ENCODE results near the gene PGM5.

PGM5 gene

GRCh38 chr9:68498816-68499215, 142.4 kb downstream of the PGM5 start:
- DNase-seq: no peak

DNA sequence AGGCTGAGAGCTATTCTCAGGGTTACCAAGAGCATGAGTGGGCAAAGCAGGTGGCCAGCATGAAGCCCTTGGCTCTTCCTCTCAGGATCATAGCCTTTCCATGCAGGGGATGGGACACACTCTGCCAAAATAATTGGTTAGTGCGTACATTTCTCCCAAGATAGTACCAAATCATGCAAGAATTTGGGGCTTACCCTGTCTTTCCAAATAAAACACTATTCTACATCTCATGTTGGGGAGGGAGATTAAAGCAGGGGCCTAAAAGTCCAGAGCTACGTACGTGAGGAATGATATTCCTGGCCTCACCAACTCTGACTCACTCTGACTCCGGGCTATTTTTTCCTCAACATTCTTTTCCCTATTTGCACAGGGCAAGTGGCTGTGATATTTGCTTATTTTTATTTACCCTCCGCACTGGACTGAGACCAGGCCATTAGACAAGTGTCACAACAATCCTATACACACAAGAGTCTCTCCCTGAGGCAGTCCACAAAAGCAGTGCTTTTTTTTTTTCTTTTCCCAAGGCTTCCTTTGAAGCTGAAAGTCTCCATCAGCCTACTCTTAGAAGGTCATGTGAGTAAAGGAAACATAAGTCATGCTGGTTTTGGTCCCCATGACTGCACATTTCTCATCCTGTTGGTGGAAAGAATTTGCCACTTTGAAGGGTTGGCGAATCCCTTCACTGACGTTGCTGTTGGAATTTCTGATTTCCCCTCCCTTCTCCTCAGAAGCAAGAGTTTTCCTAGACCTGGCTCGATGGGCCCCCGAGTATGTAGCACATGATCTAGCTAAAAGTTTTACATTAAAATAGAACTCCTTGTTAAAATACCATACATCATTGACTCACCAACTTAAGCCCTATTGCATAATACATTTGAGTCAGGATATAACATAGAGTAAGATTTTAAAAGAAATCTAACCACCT, 144.3 kb downstream of the PGM5 start:
- no peak for DNase-seq

GRCh38 chr9:68502279-68502678, 145.9 kb downstream of the PGM5 start:
- no peak for DNase-seq

DNA sequence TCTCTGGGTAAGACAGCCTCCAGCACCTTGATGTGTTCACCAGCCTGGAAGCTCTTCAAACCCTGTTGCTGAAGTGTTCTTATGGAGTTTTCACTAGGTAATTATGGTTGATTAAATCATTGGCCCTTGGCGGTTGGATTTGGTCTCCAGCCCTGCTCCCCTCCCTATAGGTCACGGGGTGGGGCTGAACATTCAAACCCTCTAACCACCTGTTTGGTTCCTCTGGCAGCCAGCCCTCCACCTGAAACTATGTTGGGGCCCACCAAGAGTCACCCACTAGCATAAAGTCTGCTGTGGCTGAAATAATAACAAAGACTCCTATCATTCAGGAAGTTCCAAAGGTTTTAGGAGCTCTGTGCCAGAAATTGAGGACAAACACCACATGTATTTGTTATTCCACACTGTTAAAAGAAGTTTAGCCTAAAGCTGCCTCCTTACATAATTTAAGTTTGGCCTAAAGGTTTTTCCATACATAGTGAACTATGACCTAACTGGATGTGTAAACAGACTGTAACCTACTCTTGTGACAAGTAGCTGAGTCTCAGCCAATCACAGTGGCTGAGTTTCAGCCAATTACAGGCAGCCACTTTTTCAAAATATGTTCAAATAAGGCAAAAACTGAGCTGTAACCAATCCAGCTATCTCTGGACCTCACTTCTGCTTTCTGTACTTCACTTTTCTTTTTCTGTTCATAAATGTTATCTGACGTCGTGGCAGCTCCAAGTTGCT, 149.4 kb downstream of the PGM5 start:
- no peak for DNase-seq

- DNase-seq: no peak
Measured at GRCh38 chr9:68506551-68506950, 150.1 kb downstream of the PGM5 start.

GRCh38 chr9:68507130-68507805, 150.9 kb downstream of the PGM5 start:
- DNase-seq: no peak

GRCh38 chr9:68507806-68508145, 151.4 kb downstream of the PGM5 start:
- no peak for DNase-seq

GRCh38 chr9:68508547-68508946, 152.1 kb downstream of the PGM5 start:
- DNase-seq: no peak

GRCh38 chr9:68509689-68510088, 153.3 kb downstream of the PGM5 start:
- no peak for DNase-seq

DNA sequence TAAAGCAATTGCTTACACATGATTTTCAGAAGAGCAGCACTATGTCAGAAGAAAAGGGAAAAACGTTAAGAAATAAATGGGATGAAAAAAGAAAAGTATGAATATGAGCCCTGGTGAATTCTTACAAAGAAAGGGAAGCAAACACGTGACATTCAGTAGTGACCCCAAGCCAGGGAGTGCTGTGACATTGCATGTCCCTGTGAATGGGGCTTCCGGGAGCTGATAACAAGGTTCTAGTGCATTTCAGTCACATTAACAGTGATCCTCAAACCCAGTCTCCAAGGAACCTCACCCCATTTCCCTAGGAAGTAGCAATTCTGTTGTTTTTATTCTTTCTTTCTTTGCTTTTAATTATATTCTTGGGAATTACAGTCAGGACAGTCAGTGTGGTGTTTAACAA, 157.0 kb downstream of the PGM5 start:
- DNase-seq: no peak

- DNase-seq: no peak
Measured at GRCh38 chr9:68513981-68514380, 157.6 kb downstream of the PGM5 start.

- no peak for DNase-seq
Measured at GRCh38 chr9:68515326-68516017, 159.1 kb downstream of the PGM5 start.

- DNase-seq: no peak
Measured at GRCh38 chr9:68522131-68522530, 165.7 kb downstream of the PGM5 start.

DNA sequence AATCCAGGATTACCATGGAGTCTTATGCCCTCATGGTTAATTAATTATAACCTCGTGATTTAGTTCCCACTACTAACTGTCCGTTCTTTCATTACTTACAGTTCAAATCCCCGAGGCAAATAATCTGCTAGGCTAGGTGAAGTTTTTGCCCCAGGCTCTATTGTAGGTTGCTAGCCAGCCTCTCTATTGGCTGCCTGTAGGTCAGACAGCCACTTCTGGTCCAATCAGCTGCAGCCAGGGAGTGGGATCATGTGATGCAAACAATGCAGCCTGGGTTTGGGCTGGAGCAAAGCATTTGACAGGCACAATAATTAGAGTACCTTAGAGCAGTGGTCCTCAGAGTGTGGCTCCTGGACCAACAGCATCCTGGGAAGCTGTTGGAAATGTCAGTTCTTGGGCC, 166.5 kb downstream of the PGM5 start:
- no peak for DNase-seq

GRCh38 chr9:68523367-68523936, 167.0 kb downstream of the PGM5 start:
- DNase-seq: no peak

- no peak for DNase-seq
Measured at GRCh38 chr9:68530618-68531017, 174.2 kb downstream of the PGM5 start.

- DNase-seq: no peak
Measured at GRCh38 chr9:68532131-68532530, 175.7 kb downstream of the PGM5 start.

GRCh38 chr9:68533678-68534077, 177.3 kb downstream of the PGM5 start:
- no peak for DNase-seq

- no peak for DNase-seq
Measured at GRCh38 chr9:68536876-68537615, 180.6 kb downstream of the PGM5 start.

- DNase-seq: no peak
Measured at GRCh38 chr9:68537616-68537880, 181.1 kb downstream of the PGM5 start.

GRCh38 chr9:68538200-68538599, 181.8 kb downstream of the PGM5 start:
- no peak for DNase-seq

Data from activated CD8-positive, alpha-beta memory T cell treated with anti-CD3 and anti-CD28 coated beads, Interleukin-2, amount 50 U/mL, for 48 hours (primary cell).